Nephron (organoid): ENCODE data around the gene ABCG1.

Experiments
- H3K27ac Mint-ChIP-seq, 3 experiments: 2 replicates each; pipeline ENCODE4 v1.8.0; 2020; ENCODE audit warnings: mixed read lengths in 3 of 3, mild to moderate bottlenecking in 2 of 3, moderate library complexity in 1 of 3
- H3K27me3 Mint-ChIP-seq: 2 replicates; pipeline ENCODE4 v1.8.0; 2021; ENCODE audit warnings: low read depth, mild to moderate bottlenecking, moderate library complexity, mixed read lengths
- H3K36me3 Mint-ChIP-seq: 2 replicates; pipeline ENCODE4 v1.8.0; 2020; ENCODE audit warnings: low read depth, mixed read lengths
- H3K4me1 Mint-ChIP-seq: 2 replicates; pipeline ENCODE4 v1.8.0; 2020; ENCODE audit warnings: mixed read lengths
- H3K4me3 Mint-ChIP-seq, 3 experiments: 2 replicates each; pipeline ENCODE4 v1.8.0; 2020; ENCODE audit warnings: mild to moderate bottlenecking in 3 of 3, mixed read lengths in 3 of 3, moderate library complexity in 2 of 3
- H3K9me3 Mint-ChIP-seq: 2 replicates; pipeline ENCODE4 v1.8.0; 2020; ENCODE audit warnings: mixed read lengths
- TF ChIP-seq, protein P1 (sequence below), 3 experiments: fragments of 200-600 bp; sonication (generic); IDR thresholded peaks; one replicate each; pipeline ENCODE4 v1.5.0; 2021; ENCODE audit warnings: antibody characterized with exemption in 3 of 3; ENCODE audit not compliant: unreplicated experiment in 3 of 3

ABCG1 gene

DNA sequence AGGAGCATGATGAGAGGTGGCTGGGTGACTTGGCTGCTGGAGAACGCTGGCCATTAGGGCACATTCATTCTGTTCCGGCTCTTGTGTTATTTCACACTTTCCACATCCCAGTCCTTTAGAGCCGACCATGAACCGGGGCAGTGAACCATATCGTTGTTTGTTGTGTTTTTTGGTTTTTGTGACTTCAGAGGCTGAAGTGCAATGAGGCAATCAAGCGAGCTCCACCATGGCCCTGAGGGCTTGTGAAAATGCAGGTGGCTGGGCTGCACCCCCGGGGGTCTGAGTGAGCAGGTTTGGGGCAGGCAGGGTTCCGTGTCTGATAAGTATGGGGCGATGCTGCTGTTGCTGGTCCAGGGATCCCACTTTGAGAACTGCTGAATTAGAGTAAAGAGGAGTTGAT lies 23.7 kb downstream of the ABCG1 start:
- Mint-ChIP-seq H3K27me3 (peaks cover 37% of the 10 kb centered on the region), H3K9me3 (no peaks in the 10 kb centered on the region)
- TF ChIP-seq, protein P1, sequence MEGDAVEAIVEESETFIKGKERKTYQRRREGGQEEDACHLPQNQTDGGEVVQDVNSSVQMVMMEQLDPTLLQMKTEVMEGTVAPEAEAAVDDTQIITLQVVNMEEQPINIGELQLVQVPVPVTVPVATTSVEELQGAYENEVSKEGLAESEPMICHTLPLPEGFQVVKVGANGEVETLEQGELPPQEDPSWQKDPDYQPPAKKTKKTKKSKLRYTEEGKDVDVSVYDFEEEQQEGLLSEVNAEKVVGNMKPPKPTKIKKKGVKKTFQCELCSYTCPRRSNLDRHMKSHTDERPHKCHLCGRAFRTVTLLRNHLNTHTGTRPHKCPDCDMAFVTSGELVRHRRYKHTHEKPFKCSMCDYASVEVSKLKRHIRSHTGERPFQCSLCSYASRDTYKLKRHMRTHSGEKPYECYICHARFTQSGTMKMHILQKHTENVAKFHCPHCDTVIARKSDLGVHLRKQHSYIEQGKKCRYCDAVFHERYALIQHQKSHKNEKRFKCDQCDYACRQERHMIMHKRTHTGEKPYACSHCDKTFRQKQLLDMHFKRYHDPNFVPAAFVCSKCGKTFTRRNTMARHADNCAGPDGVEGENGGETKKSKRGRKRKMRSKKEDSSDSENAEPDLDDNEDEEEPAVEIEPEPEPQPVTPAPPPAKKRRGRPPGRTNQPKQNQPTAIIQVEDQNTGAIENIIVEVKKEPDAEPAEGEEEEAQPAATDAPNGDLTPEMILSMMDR (IDR thresholded peaks at IDR 0.05; ENCODE audit: unreplicated experiment in 3 of 3) = no peak

DNA sequence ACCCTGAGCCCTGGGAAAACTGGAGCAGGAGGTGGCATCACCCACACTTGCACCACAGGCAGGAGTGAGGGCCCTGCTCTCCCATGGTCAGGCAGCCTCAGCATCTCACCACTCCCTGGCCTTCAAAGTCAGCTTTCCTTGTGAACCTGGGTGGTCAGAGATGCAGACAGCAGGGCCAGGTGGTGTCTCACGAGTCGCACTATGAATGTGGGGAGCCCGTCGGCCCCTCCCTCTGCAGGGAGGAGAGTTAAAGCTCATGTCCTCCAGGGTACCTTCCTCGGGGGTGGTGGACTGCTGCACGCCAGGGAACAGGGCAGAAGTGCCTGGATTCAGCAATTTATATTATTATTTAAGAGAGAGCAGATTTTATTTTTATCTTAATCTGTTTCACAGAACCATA lies 24.1 kb downstream of the ABCG1 start:
- Mint-ChIP-seq H3K36me3 (no peaks in the 10 kb centered on the region), H3K9me3 (no peaks in the 10 kb centered on the region), H3K27ac (no peak overlapping the region), H3K27me3 (peaks cover 41% of the 10 kb centered on the region), H3K4me1 (peaks cover 33% of the 10 kb centered on the region), H3K4me3 (no peak overlapping the region)
- TF ChIP-seq, protein P1 (IDR thresholded peaks at IDR 0.05; ENCODE audit: unreplicated experiment in 3 of 3) = no peak

More for the DNA sequence above, 23.7 kb downstream of the ABCG1 start:
- Mint-ChIP-seq H3K27ac (no peak overlapping the region), H3K4me3 (no peak overlapping the region), H3K36me3 (no peaks in the 10 kb centered on the region), H3K4me1 (peaks cover 29% of the 10 kb centered on the region)

DNA sequence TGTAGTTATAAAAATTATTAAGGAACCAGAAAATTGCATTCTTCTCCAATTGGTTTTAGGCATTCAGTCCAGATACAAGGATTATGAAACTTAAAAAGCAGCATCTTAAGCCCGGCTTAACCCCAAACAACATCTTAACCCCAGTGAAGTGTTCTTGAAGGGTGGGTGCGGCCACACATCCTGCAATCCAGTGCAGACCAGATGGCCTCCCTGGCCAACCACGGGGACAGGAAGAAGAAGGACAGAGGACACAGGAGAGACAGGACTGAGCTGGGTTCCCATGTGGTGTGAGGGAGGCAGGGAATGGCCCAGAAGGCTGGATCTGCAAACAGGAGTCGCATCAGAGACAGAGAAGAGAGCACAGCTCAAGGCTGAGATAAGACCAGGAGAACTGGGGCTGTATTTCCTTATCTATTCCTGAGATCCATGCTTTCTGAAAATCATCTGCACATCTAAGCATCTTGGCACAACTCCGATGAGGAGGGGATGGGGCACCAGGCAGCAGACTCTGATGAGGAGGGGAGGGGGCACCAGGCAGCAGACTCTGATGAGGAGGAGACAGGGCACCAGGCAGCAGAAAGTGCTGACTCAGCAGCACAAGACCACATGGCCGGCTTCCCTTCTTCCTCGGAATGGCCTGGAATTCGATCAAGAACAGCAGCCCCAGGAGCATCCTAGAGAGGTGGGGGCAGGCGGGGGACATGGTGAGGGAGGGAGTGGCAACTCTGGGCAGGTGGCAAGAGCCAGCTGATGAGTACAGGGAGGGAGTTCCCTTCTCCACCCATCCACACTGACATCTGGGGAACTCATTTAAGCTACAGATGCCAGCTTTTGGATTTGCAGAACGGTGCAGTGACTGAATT lies 26.6 kb downstream of the ABCG1 start:
- TF ChIP-seq, protein P1 (IDR thresholded peaks at IDR 0.05; ENCODE audit: unreplicated experiment in 3 of 3) = no peak
- Mint-ChIP-seq H3K4me1 (peaks cover 26% of the 10 kb centered on the region), H3K4me3 (no peak overlapping the region), H3K27ac (no peak overlapping the region), H3K36me3 (no peaks in the 10 kb centered on the region), H3K9me3 (no peaks in the 10 kb centered on the region), H3K27me3 (peaks cover 32% of the 10 kb centered on the region)

DNA sequence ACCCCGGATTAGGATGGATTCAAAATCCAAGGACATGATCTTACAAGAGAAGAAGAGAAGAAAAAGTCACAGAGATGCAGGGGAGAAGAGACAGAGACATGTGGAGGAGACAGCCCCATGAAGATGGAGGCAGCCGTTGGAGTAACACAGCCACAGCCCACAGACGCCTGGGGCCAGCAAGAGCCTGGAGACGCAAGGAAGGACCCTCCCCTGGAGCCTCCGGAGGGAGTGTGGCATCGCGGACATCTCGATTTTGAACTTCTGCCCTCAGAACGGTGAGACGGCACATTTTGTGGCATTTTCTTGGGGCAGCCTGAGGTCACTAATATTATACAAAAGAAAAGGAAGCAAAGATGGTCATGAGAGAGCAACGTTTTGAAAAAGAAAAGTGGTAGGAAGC lies 28.8 kb downstream of the ABCG1 start:
- H3K9me3 Mint-ChIP-seq = no peaks in the 10 kb centered on the region
- H3K4me1 Mint-ChIP-seq = peaks cover 42% of the 10 kb centered on the region
- no peak overlapping the region for H3K27ac Mint-ChIP-seq
- TF ChIP-seq, protein P1 (IDR thresholded peaks at IDR 0.05; ENCODE audit: unreplicated experiment in 3 of 3) = no peak
- H3K27me3 Mint-ChIP-seq = peaks cover 35% of the 10 kb centered on the region
- H3K4me3 Mint-ChIP-seq = no peak overlapping the region
- H3K36me3 Mint-ChIP-seq = no peaks in the 10 kb centered on the region

DNA sequence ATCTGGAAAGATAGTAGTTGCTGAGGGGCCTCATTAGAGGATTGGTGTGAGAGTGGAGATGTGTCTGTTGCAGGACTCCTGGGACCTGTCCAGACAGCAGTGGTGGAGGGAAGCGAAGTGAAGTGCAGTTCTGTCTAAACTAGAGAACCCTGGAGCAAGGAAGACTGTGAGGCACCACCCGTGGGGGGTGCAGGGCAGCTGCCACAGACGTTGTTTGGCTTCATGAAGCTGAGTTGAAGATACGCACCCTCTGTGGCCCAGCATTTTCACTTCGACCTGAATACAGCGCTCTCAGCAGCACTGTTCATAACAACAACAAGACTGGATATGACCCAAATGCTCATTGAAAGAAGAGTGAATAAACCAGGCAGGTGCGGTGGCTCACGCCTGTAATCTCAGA lies 29.3 kb downstream of the ABCG1 start:
- Mint-ChIP-seq H3K9me3 (no peaks in the 10 kb centered on the region), H3K27me3 (peaks cover 38% of the 10 kb centered on the region), H3K27ac (no peak overlapping the region), H3K4me1 (peaks cover 42% of the 10 kb centered on the region), H3K36me3 (no peaks in the 10 kb centered on the region), H3K4me3 (no peak overlapping the region)
- TF ChIP-seq, protein P1 (IDR thresholded peaks at IDR 0.05; ENCODE audit: unreplicated experiment in 3 of 3) = no peak
